HG02759 (cell line): ENCODE data around the gene SLC9C2.
"Not testable (repeated sequence)": the region's sequence is repeated elsewhere in the genome, so short reads cannot be mapped to it uniquely, and the experiment has no call there.

Experiments
- ATAC-seq: cut with Tn5 transposase; IDR thresholded peaks from one replicate; pipeline ENCODE4 v1.9.1; 2021; ENCODE audit warnings: mild to moderate bottlenecking, moderate library complexity; ENCODE audit not compliant: unreplicated experiment

Gene SLC9C2

DNA sequence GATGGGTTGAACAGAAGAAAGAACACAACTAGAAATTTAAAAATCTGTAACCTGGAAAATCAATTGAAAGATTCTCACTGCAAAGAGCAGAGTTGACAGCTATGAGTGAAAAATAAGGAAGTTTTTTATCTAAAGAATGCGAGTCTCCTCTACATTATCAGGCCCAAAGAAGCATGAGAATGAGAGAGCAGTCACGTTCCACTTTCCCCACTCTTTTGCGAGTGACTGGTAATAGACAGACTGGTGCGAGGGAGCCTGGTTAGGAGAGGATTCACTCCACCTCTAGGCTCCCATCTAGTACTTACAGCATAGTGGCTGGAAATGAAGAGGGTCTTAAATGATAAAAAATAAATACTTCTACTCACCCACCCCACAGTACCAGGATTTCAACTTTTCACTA, 73.8 kb downstream of the SLC9C2 start:
- no peak for ATAC-seq

DNA sequence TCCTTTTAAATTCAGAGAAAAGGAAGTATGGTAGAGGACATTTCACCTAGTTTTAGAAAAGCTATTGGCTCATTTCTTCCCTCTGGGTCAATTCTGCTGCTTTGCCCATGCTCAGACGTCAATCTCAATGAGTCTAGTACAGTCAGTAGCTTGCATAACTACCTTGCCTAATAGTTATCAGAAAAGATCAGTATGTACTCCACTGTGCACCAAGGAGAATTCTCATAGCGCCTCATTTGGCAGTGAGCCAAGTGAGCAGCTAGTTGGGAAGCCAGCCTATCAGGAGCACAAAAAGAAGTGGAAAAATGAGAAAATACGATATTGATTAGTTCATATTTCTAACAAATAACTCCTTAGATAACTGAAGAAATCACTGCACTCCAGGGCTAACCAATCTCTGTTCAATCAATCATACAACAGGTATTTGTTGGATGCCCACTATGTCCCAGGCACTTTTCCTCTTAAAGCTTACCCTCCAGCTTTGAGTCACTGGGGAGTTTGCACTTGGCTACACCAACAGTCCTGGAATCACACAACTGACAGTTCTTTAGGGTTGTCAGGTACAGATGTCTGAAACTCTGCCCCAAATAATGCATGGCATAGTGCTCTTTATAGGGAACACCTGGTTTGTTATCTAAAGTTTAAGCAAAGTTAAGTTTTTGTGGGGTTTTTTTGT, 75.6 kb downstream of the SLC9C2 start:
- no peak for ATAC-seq

DNA sequence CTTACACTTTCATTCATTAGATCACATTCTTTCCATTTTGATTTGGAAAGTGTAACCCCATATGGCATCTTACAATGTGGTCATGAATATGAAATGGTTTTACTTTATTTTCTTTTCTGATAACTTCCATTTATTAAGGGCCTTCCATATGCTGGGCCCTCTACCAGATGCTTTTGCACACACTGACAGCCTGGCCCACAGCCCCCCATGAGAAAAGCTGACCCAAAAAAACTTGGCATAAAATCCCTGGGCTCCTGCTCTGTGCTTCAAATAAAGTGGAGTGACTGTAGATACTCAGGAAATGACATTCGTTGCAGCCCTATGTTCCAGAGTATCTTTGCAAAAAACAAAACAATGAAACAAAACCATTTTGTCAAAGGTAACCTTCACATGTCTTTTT, 76.9 kb downstream of the SLC9C2 start:
- no peak for ATAC-seq

DNA sequence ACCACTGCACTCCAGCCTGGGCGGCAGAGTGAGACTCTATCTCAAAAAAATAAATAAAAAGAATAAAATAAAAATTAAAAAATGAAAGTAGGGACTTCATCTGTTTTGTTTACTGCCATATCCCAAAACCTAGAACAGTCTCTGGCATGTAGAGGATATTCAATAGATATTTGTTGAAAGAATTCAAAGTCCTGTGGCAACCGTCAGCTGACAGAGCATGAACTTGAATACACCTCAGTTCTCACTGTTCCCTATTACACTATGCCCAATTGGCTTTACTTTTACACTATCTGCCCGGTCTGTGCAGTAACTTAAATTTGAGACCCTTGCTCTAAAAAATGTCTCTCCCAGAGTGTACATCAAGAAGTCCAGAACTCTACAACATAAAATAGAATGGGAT, 79.5 kb downstream of the SLC9C2 start:
- no peak for ATAC-seq

DNA sequence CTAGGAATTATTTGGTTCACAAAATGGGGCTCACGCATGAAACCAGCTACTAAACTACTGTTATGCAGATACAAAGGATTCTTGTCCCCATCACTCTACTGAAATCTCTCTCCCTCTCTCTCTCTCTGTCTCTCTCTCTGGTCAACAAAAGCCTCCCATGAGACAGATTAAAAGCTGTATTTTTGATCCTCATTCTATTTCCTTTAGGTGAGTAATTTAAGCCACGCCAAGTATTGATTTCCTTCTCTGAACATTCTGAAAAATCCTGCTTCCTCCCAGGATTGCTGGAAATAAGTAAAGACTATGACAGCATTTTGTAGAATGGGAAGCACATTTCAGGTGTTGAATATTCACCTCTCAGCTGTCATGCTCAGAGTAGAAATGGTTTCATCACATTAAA, 82.1 kb downstream of the SLC9C2 start:
- ATAC-seq, result no peak

DNA sequence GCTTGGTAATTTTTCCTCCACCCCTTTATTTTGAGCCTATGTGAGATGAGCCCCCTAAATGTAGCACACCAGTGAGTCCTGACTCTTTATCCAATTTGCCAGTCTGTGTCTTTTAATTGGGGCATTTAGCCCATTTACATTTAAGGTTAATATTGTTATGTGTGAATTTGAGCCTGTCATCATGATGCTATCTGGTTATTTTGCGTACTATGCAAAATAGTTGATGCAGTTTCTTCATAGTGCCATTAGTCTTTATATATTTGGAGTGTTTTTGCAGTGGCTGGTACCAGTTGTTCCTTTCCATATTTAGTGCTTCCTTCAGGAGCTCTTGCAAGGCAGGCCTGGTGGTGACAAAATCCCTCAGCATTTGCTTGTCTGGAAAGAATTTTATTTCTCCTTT, 88.4 kb downstream of the SLC9C2 start:
- ATAC-seq, result not testable (repeated sequence)

DNA sequence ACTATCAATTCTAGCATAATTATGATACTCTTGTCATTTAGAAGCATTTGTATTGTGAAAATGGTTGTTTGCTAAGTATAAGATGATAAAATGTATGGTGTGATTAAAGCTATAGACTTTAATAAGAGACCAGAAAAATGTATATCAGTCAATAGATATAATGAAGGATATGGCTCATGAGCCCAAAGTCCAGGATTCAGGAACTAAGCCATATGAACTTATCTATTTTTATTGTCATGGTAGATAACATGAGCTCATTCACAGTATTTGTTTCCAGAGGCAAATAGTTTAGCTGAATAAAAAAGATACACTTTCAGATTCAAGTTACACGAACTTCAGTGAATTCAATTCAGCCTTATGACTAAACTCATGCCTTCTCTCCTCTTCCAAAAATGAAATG, 93.1 kb downstream of the SLC9C2 start:
- ATAC-seq, result no peak

DNA sequence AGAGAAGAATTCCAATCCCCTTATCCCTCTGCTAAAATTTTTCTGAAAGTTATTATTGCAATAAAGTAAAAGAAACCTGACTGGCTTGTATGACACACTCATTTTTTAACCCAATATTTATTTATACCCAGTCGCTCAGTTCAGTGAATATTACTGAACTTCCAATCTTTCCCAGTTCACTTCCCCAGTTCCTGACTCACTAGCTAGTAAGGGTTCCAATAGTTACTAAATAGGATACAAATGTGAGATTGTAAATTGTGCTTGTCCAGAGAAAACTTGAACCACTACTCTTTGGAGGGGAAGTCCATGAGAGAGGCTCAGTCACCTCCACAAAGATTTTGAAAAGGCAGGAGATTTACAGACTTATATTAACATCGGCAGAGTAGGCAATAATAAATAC, 94.3 kb downstream of the SLC9C2 start:
- no peak for ATAC-seq

DNA sequence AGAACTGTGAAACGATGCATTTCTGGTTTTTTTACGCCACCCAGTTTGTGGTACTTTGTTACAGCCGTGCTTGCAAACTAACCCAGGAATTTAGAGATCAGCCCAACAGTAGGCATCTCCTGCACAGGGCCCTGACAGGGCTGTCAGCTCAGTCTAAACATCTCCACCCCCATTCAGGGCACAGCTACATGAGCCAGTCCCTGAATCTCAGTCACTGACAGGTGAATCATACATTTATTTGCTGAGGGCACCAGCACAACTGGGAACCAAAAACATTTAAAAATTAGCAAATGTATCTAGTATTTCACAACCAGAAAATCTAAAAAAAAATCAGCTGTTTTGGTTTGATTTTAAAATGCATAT, 95.0 kb downstream of the SLC9C2 start:
- ATAC-seq, result no peak

DNA sequence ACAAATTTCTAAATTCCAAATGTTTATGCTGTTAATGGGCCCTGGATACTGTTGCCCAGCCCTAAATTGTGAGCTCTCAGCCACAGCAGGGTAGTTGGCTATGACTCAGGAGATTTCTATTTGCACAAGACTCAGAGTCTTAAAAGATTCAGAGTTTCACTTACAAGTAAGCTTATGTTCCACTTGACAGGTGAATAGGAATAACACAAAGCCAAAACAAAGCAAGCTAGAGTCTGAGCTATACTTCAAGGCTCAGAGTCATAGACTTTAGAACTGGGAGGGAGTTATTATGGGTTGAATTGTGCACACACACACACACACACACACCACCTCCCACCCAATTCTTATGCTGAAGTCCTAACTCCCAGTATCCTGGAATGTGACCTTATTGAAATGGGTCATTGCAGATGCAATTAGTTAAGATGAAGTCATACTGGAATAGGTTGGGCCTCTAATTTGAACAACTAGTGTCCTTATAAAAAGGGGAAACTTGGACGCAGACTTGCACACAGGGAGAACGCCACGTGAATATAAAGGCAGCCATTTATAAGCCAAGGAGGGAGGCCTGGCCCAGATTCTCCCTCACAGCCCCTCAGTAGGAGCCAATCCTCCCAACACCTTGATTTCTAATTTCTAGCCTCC, 95.5 kb downstream of the SLC9C2 start:
- no peak for ATAC-seq

DNA sequence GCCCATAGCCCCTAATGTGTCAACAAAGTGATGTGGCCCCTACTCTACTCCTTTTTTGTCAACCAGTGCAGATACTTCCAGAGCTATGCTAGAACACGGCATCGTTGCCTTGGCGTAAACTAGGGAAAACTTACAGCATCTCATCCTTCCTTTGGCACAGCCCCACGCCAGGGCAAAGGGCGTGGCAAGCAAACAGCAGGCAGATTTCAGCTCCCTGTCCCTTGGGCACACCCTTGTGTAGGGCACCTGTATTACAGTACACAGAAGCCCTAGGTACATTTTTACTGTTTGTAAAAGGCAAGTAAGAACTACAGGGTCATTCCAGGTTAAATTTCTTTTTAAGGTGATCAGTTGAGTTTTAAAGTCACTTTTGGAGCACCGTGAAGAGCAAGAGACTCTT, 96.4 kb downstream of the SLC9C2 start:
- ATAC-seq, result no peak

DNA sequence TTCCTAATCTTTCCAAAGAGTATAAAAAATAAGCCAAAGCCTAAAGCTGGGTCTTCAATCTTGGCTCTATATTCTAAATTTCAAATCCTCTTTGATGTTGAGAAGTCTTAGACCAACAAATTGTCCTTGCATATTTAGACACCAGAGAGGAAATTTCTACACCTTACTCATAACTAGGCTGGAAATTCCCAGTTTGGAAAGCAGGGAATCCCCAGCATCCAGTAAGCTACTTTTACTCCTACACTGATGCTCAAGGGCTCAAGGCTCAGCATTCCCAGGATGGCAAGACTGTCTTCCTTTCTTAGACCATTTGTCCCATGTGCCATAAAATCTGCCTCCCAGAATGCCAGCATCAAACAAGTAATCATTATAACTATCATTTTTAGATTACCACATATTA, 97.5 kb downstream of the SLC9C2 start:
- ATAC-seq, result no peak

DNA sequence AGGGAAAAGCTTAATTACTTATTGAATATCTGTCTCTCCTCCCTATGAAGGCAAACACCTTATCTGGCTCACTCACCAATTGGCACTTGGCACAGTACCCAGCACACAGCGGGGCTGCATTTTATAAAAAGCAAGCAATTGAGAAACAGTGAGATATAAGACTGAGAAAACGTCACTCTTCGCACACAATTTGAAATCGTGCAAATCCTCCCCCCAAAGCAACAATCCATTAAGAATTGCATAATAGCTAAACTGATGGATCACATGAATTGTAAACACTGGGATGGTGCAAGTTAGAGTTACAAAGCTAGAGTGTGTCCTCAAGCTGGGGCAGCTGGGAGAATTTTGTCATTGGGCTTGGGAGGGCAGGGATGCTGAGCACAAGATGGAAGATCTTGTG, 98.6 kb downstream of the SLC9C2 start:
- ATAC-seq, result no peak

DNA sequence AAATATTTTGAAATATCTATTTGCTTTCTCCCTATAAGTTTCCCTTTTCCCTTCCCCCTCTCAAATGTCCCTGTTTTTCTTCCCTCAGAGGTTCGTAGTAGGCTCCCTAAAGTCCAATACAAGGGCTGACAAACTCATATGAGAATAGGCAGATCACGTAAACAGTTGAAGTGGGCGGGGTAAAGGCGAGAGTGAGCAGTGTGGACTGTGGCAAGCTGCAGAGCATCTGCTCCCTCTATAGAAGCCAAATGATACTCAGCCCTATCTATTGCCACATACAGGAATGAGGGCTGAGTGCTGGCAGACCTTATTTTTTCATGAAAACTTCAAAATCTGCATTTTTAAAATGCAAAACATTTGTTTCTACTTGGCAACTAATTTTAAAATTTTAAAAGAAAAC, 99.5 kb downstream of the SLC9C2 start:
- ATAC-seq, result no peak

DNA sequence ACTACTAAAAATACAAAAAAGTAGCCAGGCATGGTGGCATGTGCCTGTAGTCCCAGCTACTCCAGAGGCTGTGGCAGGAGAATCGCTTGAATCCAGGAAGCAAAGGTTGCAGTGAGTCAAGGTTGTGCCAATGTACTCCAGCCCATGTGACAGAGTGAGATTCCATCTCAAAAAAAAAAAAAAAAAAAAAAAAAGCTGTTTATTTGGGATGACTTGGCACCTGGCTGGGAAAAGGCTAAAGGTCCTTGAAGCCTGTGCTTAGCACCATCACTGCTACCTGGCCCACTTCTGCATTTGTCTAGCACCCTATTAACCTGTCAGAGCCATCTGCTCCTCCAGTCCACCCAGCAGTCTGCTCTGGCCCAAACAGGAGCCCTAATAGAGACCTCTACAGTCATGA, 100.8 kb downstream of the SLC9C2 start:
- ATAC-seq, result no peak

DNA sequence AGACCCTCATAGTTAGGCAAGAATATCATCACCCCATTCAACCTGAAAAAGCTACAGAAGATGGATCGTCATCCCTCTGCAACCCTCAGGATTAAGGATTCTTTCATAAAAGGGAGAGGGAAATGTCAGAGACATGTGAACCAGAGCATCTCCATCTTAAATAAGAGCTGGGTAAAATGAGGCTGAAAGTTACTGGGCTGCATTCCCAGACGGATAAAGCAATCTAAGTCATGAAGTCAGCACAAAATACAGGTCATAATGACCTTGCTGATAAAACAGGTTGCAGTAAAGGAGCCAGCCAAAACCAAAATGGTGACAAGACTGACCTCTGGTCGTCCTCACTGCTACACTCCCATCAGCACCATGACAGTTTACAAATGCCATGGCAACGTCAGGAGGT, 103.1 kb downstream of the SLC9C2 start:
- ATAC-seq, result no peak

DNA sequence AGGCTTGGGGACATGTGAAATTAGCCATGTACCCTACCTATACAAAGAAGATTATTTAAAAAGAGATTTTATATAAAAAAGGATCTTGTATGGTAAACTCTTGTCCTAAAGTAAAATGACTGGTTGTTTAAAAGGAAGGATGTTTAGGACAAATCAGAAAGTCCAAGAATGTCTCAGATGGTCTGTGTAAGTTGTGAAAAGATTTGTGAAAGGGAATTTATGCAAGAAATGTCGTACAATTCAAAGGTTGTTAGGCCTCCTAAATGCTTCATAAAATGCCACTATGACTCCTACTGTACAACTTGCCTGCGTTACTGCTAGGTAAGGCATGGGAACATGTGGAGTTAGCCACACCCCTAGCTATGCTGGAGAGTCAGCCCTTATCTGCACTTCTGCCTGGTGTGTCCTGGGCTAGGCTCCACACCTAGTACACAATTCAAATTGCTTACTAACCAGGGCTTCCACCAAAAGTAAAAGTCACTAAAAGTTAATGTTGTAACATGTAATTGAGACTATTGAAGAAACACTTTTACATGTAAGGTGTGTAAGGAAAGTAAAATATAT, 106.0 kb downstream of the SLC9C2 start:
- ATAC-seq, result no peak

DNA sequence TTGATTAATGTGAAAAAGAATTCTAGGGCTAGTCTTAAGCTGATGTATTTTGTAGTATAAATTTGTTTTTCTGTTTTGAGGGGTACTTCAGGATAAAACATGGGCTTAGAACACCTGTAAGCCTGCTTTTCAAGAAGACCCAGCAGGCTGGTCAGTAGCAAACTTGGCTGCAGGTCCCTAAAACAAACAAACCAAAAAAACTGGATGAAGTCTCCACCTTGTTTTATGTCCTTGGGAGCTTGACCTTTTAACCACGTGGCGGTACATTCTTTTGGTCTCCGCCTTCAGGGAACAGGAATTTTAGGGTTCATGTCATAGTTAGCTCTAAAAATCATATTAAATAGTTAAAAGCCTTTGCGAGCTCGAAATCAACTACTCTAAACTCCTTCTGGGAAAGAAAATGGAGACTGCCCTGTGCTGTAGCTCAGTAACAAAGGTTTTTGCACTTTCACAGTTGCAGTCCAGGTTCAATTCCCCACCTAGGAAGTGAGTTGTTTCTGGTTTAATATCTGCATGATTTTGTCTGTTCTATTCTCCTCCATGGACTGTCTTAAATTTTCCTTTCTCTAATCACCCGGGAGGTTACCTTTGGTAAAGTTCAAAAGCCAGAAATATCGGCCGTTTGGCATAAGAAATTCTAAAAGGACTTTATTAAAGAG, 107.1 kb downstream of the SLC9C2 start:
- ATAC-seq, result no peak

DNA sequence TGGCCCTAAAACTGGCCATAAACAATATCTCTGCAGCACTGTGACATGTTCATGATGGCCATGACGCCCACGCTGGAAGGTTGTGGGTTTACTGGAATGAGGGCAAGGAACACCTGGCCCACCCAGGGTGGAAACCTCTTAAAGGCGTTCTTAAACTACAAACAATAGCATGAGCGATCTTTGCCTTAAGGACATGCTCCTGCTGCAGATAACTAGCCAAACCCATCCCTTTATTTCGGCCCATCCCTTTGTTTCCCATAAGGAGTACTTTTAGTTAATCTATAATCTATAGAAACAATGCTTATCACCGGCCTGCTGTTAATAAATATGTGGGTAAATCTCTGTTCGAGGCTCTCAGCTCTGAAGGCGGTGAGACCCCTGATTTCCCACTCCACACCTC, 109.7 kb downstream of the SLC9C2 start:
- not testable (repeated sequence) for ATAC-seq

DNA sequence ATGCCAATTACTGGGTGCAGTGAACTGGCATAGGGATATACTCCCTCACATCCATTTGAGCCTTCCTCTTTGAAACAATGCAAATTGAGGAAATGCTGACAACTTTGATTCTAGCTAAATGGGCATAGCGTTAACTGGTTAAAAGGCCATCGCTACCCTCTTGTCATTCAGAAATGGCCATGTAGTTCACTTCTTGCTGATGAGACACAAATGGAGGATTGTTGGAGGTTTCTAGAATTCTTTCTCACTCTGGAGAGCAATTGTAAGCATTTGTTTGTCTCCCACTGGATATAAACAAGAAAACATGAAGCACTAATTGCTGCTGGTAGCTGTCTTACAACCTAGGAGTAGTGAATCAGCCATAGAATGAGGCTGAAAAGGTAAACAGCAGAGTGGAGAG, 111.4 kb downstream of the SLC9C2 start:
- no peak for ATAC-seq

DNA sequence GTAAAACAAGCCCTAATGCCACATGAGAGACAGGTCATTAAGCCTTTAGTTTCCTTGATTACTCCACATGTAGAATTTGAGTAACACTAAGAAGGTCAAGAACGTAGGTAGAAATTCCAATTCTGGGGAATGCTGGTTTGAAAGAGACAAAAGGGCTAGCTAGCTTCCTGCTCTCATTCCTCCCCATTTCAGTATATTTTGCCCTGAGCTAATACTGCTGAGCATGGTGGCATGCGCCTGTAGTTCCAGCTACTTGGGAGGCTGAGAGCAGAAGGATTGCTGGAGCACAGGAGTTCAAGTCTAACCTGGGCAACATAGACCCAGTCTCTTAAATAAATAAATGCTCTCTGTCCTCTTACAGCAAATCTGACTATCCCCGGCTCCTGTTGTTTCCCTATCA, 112.9 kb downstream of the SLC9C2 start:
- no peak for ATAC-seq

DNA sequence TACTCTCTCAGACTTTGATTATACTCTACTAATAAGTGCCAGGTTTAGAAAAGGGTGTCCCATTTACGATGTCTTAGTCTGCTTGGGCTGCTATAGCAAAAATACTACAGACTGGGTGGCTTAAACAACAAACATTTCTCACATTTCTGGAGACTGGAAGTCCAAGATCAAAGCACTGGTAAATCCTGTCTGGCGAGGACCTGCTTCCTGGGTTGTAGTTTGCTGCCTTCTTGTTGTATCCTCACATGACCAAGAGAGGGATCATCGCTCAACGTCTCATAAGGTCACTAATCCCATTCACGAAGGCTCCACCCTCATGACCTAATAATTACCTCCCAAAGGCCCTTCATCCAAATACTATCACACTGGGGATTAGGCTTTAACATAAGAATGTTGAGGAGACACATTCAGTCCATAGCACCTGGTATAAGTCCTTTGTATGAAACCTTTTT, 113.7 kb downstream of the SLC9C2 start:
- no peak for ATAC-seq
